Fibroblast of pulmonary artery (primary cell): ENCODE data around the gene PTGER3.

Experiments used
- DNase-seq: peaks from one replicate; pipeline ENCODE4 v3.0.0-alpha.2; 2010; ENCODE audit warnings: low read depth
- H3K4me3 ChIP-seq: replicated peaks from 2 replicates; pipeline ENCODE4 v1.5.1; 2011; ENCODE audit warnings: low read depth, mild to moderate bottlenecking, control low read depth, low read length, moderate library complexity
- CTCF ChIP-seq: IDR thresholded peaks from 2 replicates; pipeline ENCODE4 v1.5.1; 2011; ENCODE audit warnings: mild to moderate bottlenecking, control low read depth, low read length, inconsistent platforms; ENCODE audit errors: missing control alignments

Gene PTGER3

GRCh38 chr1:71018791-71019190 is 28.8 kb downstream of the PTGER3 start:
- H3K4me3 ChIP-seq = no peak overlapping the region
- TF ChIP-seq CTCF = no peak
- DNase-seq = no peak

GRCh38 chr1:71015745-71016144 is 31.9 kb downstream of the PTGER3 start:
- DNase-seq = no peak
- no peak for TF ChIP-seq CTCF

GRCh38 chr1:71014178-71014579 is 33.4 kb downstream of the PTGER3 start:
- DNase-seq = peak; percentile 7

More at GRCh38 chr1:71015745-71016144, 31.9 kb downstream of the PTGER3 start:
- H3K4me3 ChIP-seq = no peak overlapping the region

GRCh38 chr1:71002709-71003475 is 44.7 kb downstream of the PTGER3 start:
- no peak for DNase-seq
- no peak overlapping the region for H3K4me3 ChIP-seq
- TF ChIP-seq CTCF = no peak

More at GRCh38 chr1:71014178-71014579, 33.4 kb downstream of the PTGER3 start:
- no peak overlapping the region for H3K4me3 ChIP-seq
- TF ChIP-seq CTCF = no peak

- DNase-seq = peak; percentile 10
- TF ChIP-seq CTCF = no peak
Measured at GRCh38 chr1:71001624-71002023, 46.0 kb downstream of the PTGER3 start.

GRCh38 chr1:70997793-70998192 is 49.8 kb downstream of the PTGER3 start:
- DNase-seq = no peak
- H3K4me3 ChIP-seq = no peak overlapping the region
- TF ChIP-seq CTCF = no peak

More at GRCh38 chr1:71001624-71002023, 46.0 kb downstream of the PTGER3 start:
- H3K4me3 ChIP-seq = no peak overlapping the region

GRCh38 chr1:70994753-70995268 is 52.8 kb downstream of the PTGER3 start:
- DNase-seq = no peak
- no peak for TF ChIP-seq CTCF
- no peak overlapping the region for H3K4me3 ChIP-seq
